Measurements from ENCODE around the gene CDH3. TPM values are rescaled to one million over a fixed set of nuclear protein-coding genes. Genes with fewer than 3 reads are reported as not detected.
"Not testable (repeated sequence)": the region's sequence is repeated elsewhere in the genome, so short reads cannot be mapped to it uniquely, and the experiment has no call there.

CDH3 gene
- total RNA-seq, 2 experiments from 2014 or later: not detected

- Mint-ChIP-seq H3K4me1 (ENCODE audit: low read depth) (peaks cover 2% of the 10 kb centered on the region), H3K9me3 (ENCODE audit: insufficient read depth) (no peaks in the 10 kb centered on the region), H3K27ac (no peak overlapping the region), H3K27me3 (ENCODE audit: low read depth) (peaks cover 4% of the 10 kb centered on the region), H3K4me3 (no peak overlapping the region), H3K36me3 (ENCODE audit: low read depth) (no peaks in the 10 kb centered on the region)
- ATAC-seq (no peak), DNase-seq (no peak)
- ChIA-PET POLR2A (no interaction called here), CTCF (no interaction called here)
Measured at GRCh38 chr16:68711421-68712139, 66.5 kb downstream of the CDH3 start.

GRCh38 chr16:68713361-68713760 lies 68.3 kb downstream of the CDH3 start:
- no peak for DNase-seq
- H3K9me3 Mint-ChIP-seq (ENCODE audit: insufficient read depth): no peaks in the 10 kb centered on the region
- ChIA-PET POLR2A (interaction anchor here (0.6 kb wide), 1 partner anchor 55 kb away, joined by 3 read pairs; no protein-coding TSS in a partner anchor), CTCF (no interaction called here)
- H3K27me3 Mint-ChIP-seq (ENCODE audit: low read depth): peaks cover 4% of the 10 kb centered on the region
- no peak for ATAC-seq
- no peaks in the 10 kb centered on the region for H3K36me3 Mint-ChIP-seq (ENCODE audit: low read depth)
- no peak overlapping the region for H3K27ac Mint-ChIP-seq
- no peak overlapping the region for H3K4me3 Mint-ChIP-seq
- peaks cover 2% of the 10 kb centered on the region for H3K4me1 Mint-ChIP-seq (ENCODE audit: low read depth)

GRCh38 chr16:68715471-68715870 lies 70.4 kb downstream of the CDH3 start:
- ChIA-PET POLR2A (no interaction called here), CTCF (no interaction called here)
- DNase-seq (no peak), ATAC-seq (no peak)
- Mint-ChIP-seq H3K4me1 (ENCODE audit: low read depth) (peaks cover 2% of the 10 kb centered on the region), H3K9me3 (ENCODE audit: insufficient read depth) (no peaks in the 10 kb centered on the region), H3K36me3 (ENCODE audit: low read depth) (no peaks in the 10 kb centered on the region), H3K27me3 (ENCODE audit: low read depth) (peaks cover 4% of the 10 kb centered on the region), H3K27ac (no peak overlapping the region), H3K4me3 (no peak overlapping the region)

GRCh38 chr16:68716516-68716915 lies 71.4 kb downstream of the CDH3 start:
- CTCF ChIA-PET: not testable (repeated sequence)

GRCh38 chr16:68717684-68718083 lies 72.6 kb downstream of the CDH3 start:
- POLR2A ChIA-PET: no interaction called here
- no peak for DNase-seq
- ATAC-seq: no peak
- Mint-ChIP-seq H3K9me3 (ENCODE audit: insufficient read depth) (no peaks in the 10 kb centered on the region), H3K36me3 (ENCODE audit: low read depth) (no peaks in the 10 kb centered on the region), H3K27ac (no peak overlapping the region), H3K4me3 (no peak overlapping the region), H3K27me3 (ENCODE audit: low read depth) (no peaks in the 10 kb centered on the region), H3K4me1 (ENCODE audit: low read depth) (no peaks in the 10 kb centered on the region)
- CTCF ChIA-PET: no interaction called here

More at GRCh38 chr16:68716516-68716915, 71.4 kb downstream of the CDH3 start:
- H3K27me3 Mint-ChIP-seq (ENCODE audit: low read depth); DNase-seq; ATAC-seq; H3K4me3 Mint-ChIP-seq; H3K4me1 Mint-ChIP-seq (ENCODE audit: low read depth); POLR2A ChIA-PET; H3K27ac Mint-ChIP-seq; H3K36me3 Mint-ChIP-seq (ENCODE audit: low read depth); H3K9me3 Mint-ChIP-seq (ENCODE audit: insufficient read depth): not testable (repeated sequence)

GRCh38 chr16:68718590-68718989 lies 73.5 kb downstream of the CDH3 start:
- H3K4me1 Mint-ChIP-seq (ENCODE audit: low read depth): no peaks in the 10 kb centered on the region
- no peaks in the 10 kb centered on the region for H3K9me3 Mint-ChIP-seq (ENCODE audit: insufficient read depth)
- DNase-seq: no peak
- no peak for ATAC-seq
- no peaks in the 10 kb centered on the region for H3K27me3 Mint-ChIP-seq (ENCODE audit: low read depth)
- no peak overlapping the region for H3K4me3 Mint-ChIP-seq
- ChIA-PET CTCF (no interaction called here), POLR2A (no interaction called here)
- no peaks in the 10 kb centered on the region for H3K36me3 Mint-ChIP-seq (ENCODE audit: low read depth)
- H3K27ac Mint-ChIP-seq: no peak overlapping the region

GRCh38 chr16:68719993-68720489 lies 74.9 kb downstream of the CDH3 start:
- H3K9me3 Mint-ChIP-seq (ENCODE audit: insufficient read depth): no peaks in the 10 kb centered on the region
- no peaks in the 10 kb centered on the region for H3K36me3 Mint-ChIP-seq (ENCODE audit: low read depth)
- no peaks in the 10 kb centered on the region for H3K27me3 Mint-ChIP-seq (ENCODE audit: low read depth)
- CTCF ChIA-PET: interaction anchor here (1.0 kb wide), 1 partner anchor 191 kb away, joined by 4 read pairs; no protein-coding TSS in a partner anchor
- H3K4me3 Mint-ChIP-seq: no peak overlapping the region
- DNase-seq (no peak), ATAC-seq (no peak)
- no peaks in the 10 kb centered on the region for H3K4me1 Mint-ChIP-seq (ENCODE audit: low read depth)
- POLR2A ChIA-PET: no interaction called here
- H3K27ac Mint-ChIP-seq: no peak overlapping the region

- no peaks in the 10 kb centered on the region for H3K9me3 Mint-ChIP-seq (ENCODE audit: insufficient read depth)
Measured at GRCh38 chr16:68722119-68723024, 77.3 kb downstream of the CDH3 start.

GRCh38 chr16:68724797-68725196 lies 79.7 kb downstream of the CDH3 start:
- Mint-ChIP-seq H3K27ac (no peak overlapping the region), H3K36me3 (ENCODE audit: low read depth) (no peaks in the 10 kb centered on the region), H3K4me1 (ENCODE audit: low read depth) (no peaks in the 10 kb centered on the region), H3K27me3 (ENCODE audit: low read depth) (no peaks in the 10 kb centered on the region), H3K9me3 (ENCODE audit: insufficient read depth) (no peaks in the 10 kb centered on the region), H3K4me3 (no peak overlapping the region)
- ChIA-PET POLR2A (no interaction called here), CTCF (no interaction called here)
- DNase-seq (no peak), ATAC-seq (no peak)

More at GRCh38 chr16:68722119-68723024, 77.3 kb downstream of the CDH3 start:
- ChIA-PET POLR2A (no interaction called here), CTCF (no interaction called here)
- DNase-seq (no peak), ATAC-seq (no peak)
- Mint-ChIP-seq H3K36me3 (ENCODE audit: low read depth) (no peaks in the 10 kb centered on the region), H3K4me3 (no peak overlapping the region), H3K27ac (no peak overlapping the region), H3K4me1 (ENCODE audit: low read depth) (no peaks in the 10 kb centered on the region), H3K27me3 (ENCODE audit: low read depth) (no peaks in the 10 kb centered on the region)

- no peak for DNase-seq
- H3K27ac Mint-ChIP-seq: no peak overlapping the region
- no peak for ATAC-seq
- no peaks in the 10 kb centered on the region for H3K36me3 Mint-ChIP-seq (ENCODE audit: low read depth)
- H3K27me3 Mint-ChIP-seq (ENCODE audit: low read depth): peaks cover 2% of the 10 kb centered on the region
- no peaks in the 10 kb centered on the region for H3K4me1 Mint-ChIP-seq (ENCODE audit: low read depth)
- no peaks in the 10 kb centered on the region for H3K9me3 Mint-ChIP-seq (ENCODE audit: insufficient read depth)
- CTCF ChIA-PET: no interaction called here
- POLR2A ChIA-PET: no interaction called here
- no peak overlapping the region for H3K4me3 Mint-ChIP-seq
Measured at GRCh38 chr16:68728523-68728922, 83.4 kb downstream of the CDH3 start.

- CTCF ChIA-PET: no interaction called here
- no peaks in the 10 kb centered on the region for H3K9me3 Mint-ChIP-seq (ENCODE audit: insufficient read depth)
- no peaks in the 10 kb centered on the region for H3K36me3 Mint-ChIP-seq (ENCODE audit: low read depth)
- no peak for ATAC-seq
- POLR2A ChIA-PET: no interaction called here
- H3K27ac Mint-ChIP-seq: no peak overlapping the region
- peaks cover under 1% of the 10 kb centered on the region for H3K4me1 Mint-ChIP-seq (ENCODE audit: low read depth)
- H3K27me3 Mint-ChIP-seq (ENCODE audit: low read depth): peaks cover 15% of the 10 kb centered on the region
- DNase-seq: no peak
- H3K4me3 Mint-ChIP-seq: no peak overlapping the region
Measured at GRCh38 chr16:68731637-68732036, 86.5 kb downstream of the CDH3 start.

GRCh38 chr16:68732042-68732680 lies 87.1 kb downstream of the CDH3 start:
- DNase-seq (no peak), ATAC-seq (no peak)
- POLR2A ChIA-PET: no interaction called here
- CTCF ChIA-PET: no interaction called here
- peaks cover 2% of the 10 kb centered on the region for H3K36me3 Mint-ChIP-seq (ENCODE audit: low read depth)
- H3K27me3 Mint-ChIP-seq (ENCODE audit: low read depth): peaks cover 19% of the 10 kb centered on the region
- H3K27ac Mint-ChIP-seq: no peak overlapping the region
- no peak overlapping the region for H3K4me3 Mint-ChIP-seq
- H3K9me3 Mint-ChIP-seq (ENCODE audit: insufficient read depth): no peaks in the 10 kb centered on the region
- H3K4me1 Mint-ChIP-seq (ENCODE audit: low read depth): peaks cover 3% of the 10 kb centered on the region
